KG1 (cell line): ENCODE measurements around the gene SPSB2.

Experiments used
- DNase-seq: peaks from one replicate; lab custom pipeline; 2025; lab: John Stamatoyannopoulos, UW

Gene SPSB2

GRCh38 chr12:6851921-6852650 lies 21.0 kb downstream of the SPSB2 start, which contains the start of gene USP5:
TSS of gene USP5 (plus strand) at chr12:6852150. CDS start at chr12:6852180, 30 bp downstream.
- DNase-seq: peak; percentile 100

- peak; percentile 94 for DNase-seq
Observed at GRCh38 chr12:6851153-6851920, 21.8 kb downstream of the SPSB2 start, which contains the start of gene CDCA3. TSS of gene CDCA3 (minus strand) at chr12:6851286. CDS start at chr12:6850952, 334 bp downstream.

- DNase-seq: no peak
Observed at GRCh38 chr12:6850796-6851152, 22.3 kb downstream of the SPSB2 start.

GRCh38 chr12:6849976-6850560 lies 23.0 kb downstream of the SPSB2 start:
- DNase-seq: no peak

- no peak for DNase-seq
Observed at GRCh38 chr12:6849427-6849826, 23.7 kb downstream of the SPSB2 start.

- no peak for DNase-seq
Observed at GRCh38 chr12:6847676-6848075, 25.4 kb downstream of the SPSB2 start.

- no peak for DNase-seq
Observed at GRCh38 chr12:6846316-6846869, 26.7 kb downstream of the SPSB2 start.

GRCh38 chr12:6845395-6845794 lies 27.7 kb downstream of the SPSB2 start:
- DNase-seq: no peak

GRCh38 chr12:6843118-6843902 lies 29.8 kb downstream of the SPSB2 start:
- DNase-seq: no peak

- DNase-seq: no peak
Observed at GRCh38 chr12:6842075-6842474, 31.0 kb downstream of the SPSB2 start.

GRCh38 chr12:6840761-6841515 lies 32.2 kb downstream of the SPSB2 start, which contains the start of gene GNB3:
TSS of gene GNB3 (plus strand) at chr12:6840925. CDS start at chr12:6841288, 363 bp downstream.
- no peak for DNase-seq

- no peak for DNase-seq
Observed at GRCh38 chr12:6840330-6840729, 32.8 kb downstream of the SPSB2 start.

GRCh38 chr12:6839482-6840201 lies 33.5 kb downstream of the SPSB2 start:
- DNase-seq: no peak

- no peak for DNase-seq
Observed at GRCh38 chr12:6838854-6839253, 34.2 kb downstream of the SPSB2 start.

- no peak for DNase-seq
Observed at GRCh38 chr12:6837370-6838060, 35.6 kb downstream of the SPSB2 start.

- no peak for DNase-seq
Observed at GRCh38 chr12:6836851-6837250, 36.3 kb downstream of the SPSB2 start.

- DNase-seq: no peak
Observed at GRCh38 chr12:6834873-6835272, 38.2 kb downstream of the SPSB2 start.

GRCh38 chr12:6834254-6834653 lies 38.8 kb downstream of the SPSB2 start:
- no peak for DNase-seq

GRCh38 chr12:6833189-6833890 lies 39.8 kb downstream of the SPSB2 start:
- no peak for DNase-seq
